ENCODE measurements around the gene SLC36A1. TPM values are rescaled to one million over a fixed set of nuclear protein-coding genes. Genes with fewer than 3 reads are reported as not detected.
A peak's percentile ranks its signal among the peaks of the same experiment; 100 is the strongest.

Gene SLC36A1
- total and polyA plus RNA-seq, 2 of the 8 experiments (the other 6 are each of a cell fraction or from before 2014, with no cell fraction given): 6.6 to 9.6 TPM

DNA sequence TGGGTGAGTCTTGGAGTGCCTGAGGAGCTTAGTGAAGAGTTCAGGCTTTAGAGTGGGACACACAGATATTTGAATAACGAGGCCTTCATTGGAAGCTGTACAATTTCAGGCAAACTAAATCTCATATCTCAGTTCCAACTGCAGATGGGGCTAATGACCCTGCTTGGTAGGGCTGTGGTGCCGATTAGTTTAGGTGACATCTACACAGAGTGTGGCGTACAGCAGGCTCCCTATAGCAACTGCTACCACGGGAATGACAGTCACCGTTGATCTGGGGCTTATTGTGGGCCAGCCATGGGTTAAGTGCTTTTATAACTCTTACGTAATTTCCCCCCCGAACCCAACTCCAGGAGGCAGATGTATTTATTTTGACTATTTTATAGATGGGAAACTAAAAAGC lies 72.9 kb downstream of the SLC36A1 start:
- H4K5ac ChIP-seq (ENCODE audit: insufficient read length, low read depth, low read length): no peak overlapping the region
- H2AK5ac ChIP-seq (ENCODE audit: low read depth, low read length): no peak overlapping the region
- H2BK20ac ChIP-seq (ENCODE audit: low read length): no peak overlapping the region
- no peak overlapping the region for H3K27ac ChIP-seq (ENCODE audit: low read depth, low read length)
- H2BK15ac ChIP-seq (ENCODE audit: low read length): no peak overlapping the region
- H4K8ac ChIP-seq (ENCODE audit: extremely low read depth, insufficient read depth, low read length): no peak overlapping the region
- no peak overlapping the region for H2BK12ac ChIP-seq (ENCODE audit: low read depth, low read length)
- no peak overlapping the region for H3K4ac ChIP-seq (replicated peaks; ENCODE audit: insufficient read length, low read depth, low read length)
- H3K23me2 ChIP-seq (ENCODE audit: low read depth, low read length): no peaks in the 10 kb centered on the region
- H3K4me3 ChIP-seq (ENCODE audit: extremely low read depth in 1 of 4, insufficient read depth in 2 of 4, low read depth in 3 of 4, low read length in 4 of 4): no peak overlapping the region
- H3K27me3 ChIP-seq (replicated peaks in 1 of 4; ENCODE audit: control insufficient read depth in 3 of 4, extremely low read depth in 1 of 4, insufficient read depth in 3 of 4, low read length in 3 of 4): no peaks in the 10 kb centered on the region
- H2AFZ ChIP-seq (ENCODE audit: low read length): no peak overlapping the region
- FAIRE-seq (no peak), DNase-seq (ENCODE audit: low read depth in 1 of 2, low spot score in 2 of 2) (no peak)
- no peaks in the 10 kb centered on the region for H3K36me3 ChIP-seq (ENCODE audit: control insufficient read depth in 2 of 4, insufficient read depth in 4 of 4, low read length in 3 of 4)
- no peak overlapping the region for H2BK5ac ChIP-seq (ENCODE audit: low read depth, low read length)
- no peak overlapping the region for H3K18ac ChIP-seq (ENCODE audit: extremely low read depth, low read length)
- no peaks in the 10 kb centered on the region for H3K79me2 ChIP-seq (ENCODE audit: control insufficient read depth in 1 of 2, insufficient read depth in 2 of 2, low read length in 2 of 2)
- no peak overlapping the region for H3K56ac ChIP-seq (replicated peaks; ENCODE audit: insufficient read length, low read depth, low read length)
- no peak overlapping the region for H3K4me2 ChIP-seq (ENCODE audit: insufficient read depth in 1 of 2, low read depth in 2 of 2, low read length in 2 of 2)
- no peaks in the 10 kb centered on the region for H4K20me1 ChIP-seq (replicated peaks in 1 of 2; ENCODE audit: control insufficient read depth in 1 of 2, insufficient read depth in 2 of 2, low read length in 2 of 2)
- 84% methylated on average over 7 of the region's 7 CpGs; no CpG with 5 or more reads in 1 of the 2 experiments for WGBS, 2 experiments (ENCODE audit: extremely low coverage in 1 of 2, insufficient coverage in 1 of 2, insufficient read length in 1 of 2, insufficient replicate concordance in 2 of 2, low coverage in 1 of 2, low lambda C conversion rate in 2 of 2, missing lambda C conversion rate in 1 of 2)
- no peak overlapping the region for H4K91ac ChIP-seq (replicated peaks; ENCODE audit: insufficient read length, low read length)
- H3K79me1 ChIP-seq (ENCODE audit: low read depth, low read length): no peaks in the 10 kb centered on the region
- H3K14ac ChIP-seq (ENCODE audit: insufficient read length): no peak overlapping the region
- no peak overlapping the region for H2BK120ac ChIP-seq (replicated peaks; ENCODE audit: low read depth, low read length)
- ChIA-PET POLR2A (ENCODE audit: partially characterized antibody) (no interaction called here), CTCF (ENCODE audit: partially characterized antibody) (interaction anchor here (0.6 to 8.2 kb wide), 34 partner anchors 11 to 394 kb away, joined by 3 to 201 read pairs (median 4); partner anchors contain the start of gene SLC36A1)
- no peak overlapping the region for H3K23ac ChIP-seq (ENCODE audit: insufficient read length)
- no peak overlapping the region for H3K9ac ChIP-seq (replicated peaks in 1 of 4; ENCODE audit: extremely low read depth in 1 of 4, low read depth in 3 of 4, low read length in 3 of 4)
- H3K4me1 ChIP-seq (replicated peaks in 1 of 4; ENCODE audit: control insufficient read depth in 3 of 4, insufficient read depth in 4 of 4, low read length in 3 of 4): no peaks in the 10 kb centered on the region
- TF ChIP-seq RAD21 (IDR thresholded peaks at IDR 0.05 in 1 of 2, conservative IDR thresholded peaks at IDR 0.05 in 1 of 2; ENCODE audit: low read depth in 2 of 2, low read length in 2 of 2) (peak; percentile 44 to 51), CTCF (IDR thresholded peaks at IDR 0.05; ENCODE audit: control extremely low read depth in 1 of 3, insufficient read depth in 1 of 3, low read depth in 1 of 3, low read length in 3 of 3) (peak in 1 of 3 experiments; percentile 25; a peak in 1 of 4 replicates), RXRA (IDR thresholded peaks at IDR 0.05; ENCODE audit: insufficient read depth, low read depth, low read length) (no peak), GABPA (IDR thresholded peaks at IDR 0.05; ENCODE audit: borderline replicate concordance, insufficient read depth, low read length) (no peak)
- H3K9me3 ChIP-seq (ENCODE audit: insufficient read depth in 2 of 2, low read depth in 1 of 2, low read length in 1 of 2): no peaks in the 10 kb centered on the region
